PC-3 (cell line): Measurements from ENCODE around the gene DOCK1.

Experiments
- CTCF ChIP-seq: fragments of 300-600 bp; sonication (generic); conservative IDR thresholded peaks from 2 replicates; pipeline ENCODE4 v1.5.1; 2017; ENCODE audit warnings: antibody characterized with exemption, low read depth, mild to moderate bottlenecking, low read length
- EZH2 ChIP-seq: fragments of 300-600 bp; sonication (generic); IDR thresholded peaks from one replicate; pipeline ENCODE4 v1.6.1; 2017; ENCODE audit warnings: antibody characterized with exemption, mild to moderate bottlenecking, low read length; ENCODE audit not compliant: unreplicated experiment

- TF ChIP-seq EZH2, result no peak
- TF ChIP-seq CTCF, result no peak
Observed at GRCh38 chr10:127091354-127091753, 186.1 kb downstream of the DOCK1 start.
